Measurements from ENCODE around the gene GRAMD4.

GRAMD4 gene

GRCh38 chr22:46596819-46597218 is 23.4 kb upstream of the GRAMD4 start:
- DNase-seq (ENCODE audit: low read depth): no peak

DNA sequence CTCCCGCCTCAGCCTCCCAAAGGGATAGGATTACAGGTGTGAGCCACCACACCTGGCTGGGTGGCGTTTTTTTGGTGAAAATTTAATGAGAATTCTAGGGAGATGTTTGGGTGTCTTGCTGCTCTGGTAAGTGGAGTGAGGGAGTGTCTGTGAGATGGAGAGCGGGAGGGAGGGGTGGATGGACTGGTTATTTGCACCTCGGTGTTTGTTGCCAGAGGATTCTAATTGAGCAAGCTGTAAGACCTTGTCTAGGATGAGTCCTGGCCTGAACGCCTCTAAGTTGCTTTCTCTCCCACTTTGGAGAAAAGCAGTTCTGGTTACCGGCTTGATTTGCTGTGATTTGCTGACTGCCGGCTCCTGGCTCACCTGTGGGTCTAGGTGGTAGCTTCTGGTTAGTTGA is 22.0 kb upstream of the GRAMD4 start:
- no peak for DNase-seq (ENCODE audit: low read depth)

DNA sequence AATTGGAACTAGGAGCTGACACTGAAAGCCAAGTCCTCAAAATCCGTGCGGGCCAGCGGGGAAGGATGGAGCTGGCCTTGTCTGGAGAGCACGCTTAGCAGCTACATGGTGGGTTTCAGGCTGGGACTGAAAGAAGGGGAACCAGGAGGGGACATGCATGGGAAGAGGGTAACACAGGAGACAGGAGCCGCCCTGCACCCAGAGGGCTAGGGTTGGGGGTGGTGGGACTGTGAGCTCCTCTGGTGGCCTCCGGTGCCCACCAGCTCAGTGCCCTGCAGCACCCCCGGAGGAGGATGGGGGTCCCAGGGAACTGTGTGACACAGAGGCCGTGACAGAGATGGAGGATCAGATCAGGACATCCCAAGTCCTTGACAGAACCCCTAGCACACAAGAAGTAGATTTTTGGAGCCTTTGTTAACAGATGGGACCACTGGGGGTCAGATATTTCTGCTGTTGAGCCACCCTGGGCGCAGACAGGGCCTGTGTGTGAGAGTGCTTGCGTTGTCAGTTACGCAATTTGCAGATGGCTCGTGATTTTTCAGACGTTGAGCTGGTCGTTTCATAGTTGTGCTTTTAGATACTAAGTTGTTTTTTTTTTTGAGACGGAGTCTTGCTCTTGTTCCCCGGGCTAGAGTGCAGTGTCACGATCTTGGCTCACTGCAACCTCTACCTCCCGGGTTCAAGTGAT is 21.3 kb upstream of the GRAMD4 start:
- DNase-seq (ENCODE audit: low read depth): no peak

DNA sequence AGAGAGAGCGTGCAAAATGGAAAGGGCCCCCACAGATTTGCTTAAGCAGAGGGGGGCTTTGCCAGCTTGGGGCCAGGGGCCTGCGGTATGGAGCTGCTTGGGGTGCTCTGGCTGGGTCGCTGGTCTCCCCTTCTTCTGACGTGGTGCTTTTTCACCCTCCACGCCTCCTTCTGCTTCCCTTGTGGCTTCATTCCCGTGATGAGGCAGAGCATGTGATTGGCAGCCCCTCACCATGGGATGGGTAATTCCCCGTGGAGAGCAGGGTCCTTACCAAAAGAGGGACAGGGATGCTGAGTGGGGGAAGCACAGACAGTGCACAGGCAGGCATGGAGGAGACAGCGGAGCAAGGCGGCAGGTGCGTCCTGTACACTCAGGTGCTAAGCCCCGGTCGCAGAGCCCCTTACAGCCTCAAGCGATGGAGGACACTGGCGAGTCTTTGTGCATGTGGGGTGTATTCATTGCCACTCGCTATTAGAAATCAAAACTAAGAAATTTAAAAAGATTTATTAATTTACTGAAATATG is 19.9 kb upstream of the GRAMD4 start:
- no peak for DNase-seq (ENCODE audit: low read depth)

DNA sequence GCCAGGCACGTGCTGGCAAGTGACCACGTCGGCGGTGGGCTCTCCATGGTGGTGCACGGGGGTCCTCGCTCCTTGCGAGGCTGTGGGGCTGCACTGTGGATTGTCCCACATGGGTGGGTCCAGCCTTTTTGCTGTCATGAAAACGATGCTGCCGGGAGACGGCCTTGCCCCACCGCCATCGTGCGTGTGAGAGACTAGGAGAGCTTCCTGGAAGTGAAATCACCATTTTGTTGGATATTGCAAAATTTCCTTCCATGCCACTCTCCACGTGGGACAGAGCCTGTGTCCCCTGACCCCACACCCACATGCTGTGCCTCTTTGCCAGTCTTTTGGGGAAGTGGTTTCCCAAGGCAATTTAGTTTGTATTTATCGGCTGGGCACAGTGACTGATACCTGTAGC is 18.2 kb upstream of the GRAMD4 start:
- no peak for DNase-seq (ENCODE audit: low read depth)

DNA sequence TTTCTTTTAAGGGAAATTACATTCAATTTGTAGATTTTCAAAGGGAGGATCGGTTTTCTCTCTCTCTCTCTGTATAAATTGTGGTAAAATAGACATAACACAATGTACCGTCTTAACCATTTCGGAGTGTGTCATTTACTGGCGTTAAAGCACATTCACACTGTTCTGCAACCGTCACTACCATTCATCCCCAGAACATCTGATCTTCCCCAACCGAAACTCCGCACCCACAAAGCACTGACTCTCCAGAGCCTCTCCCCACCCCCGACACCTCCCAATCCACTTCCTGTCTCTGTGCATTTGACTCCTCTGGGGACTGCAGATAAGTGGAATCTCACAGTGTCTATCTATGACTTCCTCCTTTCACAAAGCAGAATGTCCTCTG is 15.9 kb upstream of the GRAMD4 start:
- no peak for DNase-seq (ENCODE audit: low read depth)

DNA sequence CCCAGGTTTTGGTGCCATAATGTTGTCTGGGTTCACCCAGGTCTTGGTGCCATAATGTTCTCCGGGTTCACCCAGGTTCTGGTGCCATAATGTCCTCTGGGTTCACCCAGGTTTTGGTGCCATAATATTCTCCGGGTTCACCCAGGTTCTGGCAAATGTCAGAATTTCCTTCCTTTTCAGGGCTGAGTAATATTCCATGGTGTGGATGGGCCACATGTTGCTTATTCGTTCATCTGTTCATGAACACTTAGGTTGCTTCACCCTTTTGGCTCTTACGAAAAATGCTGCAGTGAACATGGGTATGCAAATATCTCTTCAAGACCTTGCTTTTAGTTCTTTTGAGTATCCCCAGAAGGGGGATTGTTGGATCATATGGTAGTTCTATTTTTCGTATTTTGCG is 15.1 kb upstream of the GRAMD4 start:
- DNase-seq (ENCODE audit: low read depth): no peak

- no peak for DNase-seq (ENCODE audit: low read depth)
Measured at GRCh38 chr22:46606886-46607285, 13.3 kb upstream of the GRAMD4 start.

GRCh38 chr22:46607483-46608114 is 12.6 kb upstream of the GRAMD4 start:
- DNase-seq (ENCODE audit: low read depth): no peak

- DNase-seq (ENCODE audit: low read depth): no peak
Measured at GRCh38 chr22:46609175-46609690, 11.0 kb upstream of the GRAMD4 start.

- no peak for DNase-seq (ENCODE audit: low read depth)
Measured at GRCh38 chr22:46609724-46610201, 10.4 kb upstream of the GRAMD4 start.

DNA sequence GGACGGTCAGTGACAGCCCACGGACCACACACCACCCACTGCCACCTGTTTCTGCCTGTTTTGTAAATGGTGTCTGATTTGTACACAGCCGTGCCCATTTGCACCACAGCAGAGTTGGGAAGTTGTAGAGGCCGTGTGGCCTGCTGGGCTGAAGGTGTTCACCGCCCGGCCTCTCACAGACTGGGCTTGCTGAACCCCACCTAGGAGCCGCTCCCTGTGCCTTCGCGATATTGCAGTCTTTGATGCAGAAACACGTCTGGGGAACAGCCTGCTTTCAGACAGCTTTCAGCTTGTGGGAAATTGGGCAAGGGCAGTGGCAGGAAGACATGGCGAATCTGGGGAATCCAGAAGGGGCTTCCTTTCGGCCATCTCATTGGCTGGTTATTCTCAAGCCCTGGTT is 9.8 kb upstream of the GRAMD4 start:
- DNase-seq (ENCODE audit: low read depth): no peak

DNA sequence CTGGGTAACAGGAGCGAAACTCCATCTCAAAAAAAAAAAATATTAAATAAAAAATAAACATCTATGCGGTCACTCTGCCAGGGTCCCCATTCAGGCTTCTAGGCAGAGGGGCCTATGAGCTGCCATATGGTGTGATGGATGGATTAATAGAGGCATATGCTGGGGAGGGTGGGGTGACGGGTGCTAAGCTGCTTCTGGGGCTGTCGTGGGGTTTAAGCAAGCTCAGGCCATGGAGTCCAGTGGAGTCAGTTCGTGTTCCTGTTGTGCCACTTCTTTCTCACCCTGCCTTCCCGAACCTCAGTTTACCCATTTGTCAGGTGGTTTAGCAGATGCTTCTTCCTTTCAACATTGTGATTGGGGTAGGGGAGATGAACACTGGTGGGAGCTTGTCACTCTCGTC is 9.0 kb upstream of the GRAMD4 start:
- DNase-seq (ENCODE audit: low read depth): no peak

DNA sequence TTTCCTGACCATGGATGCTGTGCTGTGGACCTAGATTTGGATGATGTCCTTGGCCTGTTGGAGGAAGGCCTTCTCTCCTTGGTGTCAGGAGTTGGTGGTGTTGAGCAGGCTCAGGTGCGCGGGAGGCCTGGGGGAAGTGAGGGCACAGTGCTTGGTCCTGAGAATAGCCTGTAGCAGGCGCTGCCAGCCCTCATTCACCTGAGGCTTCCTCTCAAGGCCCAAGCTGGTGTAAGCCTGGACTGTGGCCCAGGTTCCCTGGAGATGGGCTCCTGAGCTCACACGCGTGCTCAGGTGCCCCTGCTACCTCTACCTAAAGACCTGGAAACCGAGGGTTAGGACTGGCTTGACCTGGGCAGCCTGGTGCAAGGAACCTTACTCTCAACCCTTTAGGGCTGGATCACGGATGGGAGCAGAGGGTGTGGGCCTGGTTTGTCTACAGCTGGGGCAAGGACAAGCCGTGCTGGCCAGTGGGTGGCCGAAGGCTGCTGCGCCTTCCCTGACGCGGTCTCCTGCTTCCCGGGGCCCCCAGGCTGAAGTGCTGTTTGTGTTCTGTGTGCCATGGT is 7.8 kb upstream of the GRAMD4 start:
- DNase-seq (ENCODE audit: low read depth): no peak

DNA sequence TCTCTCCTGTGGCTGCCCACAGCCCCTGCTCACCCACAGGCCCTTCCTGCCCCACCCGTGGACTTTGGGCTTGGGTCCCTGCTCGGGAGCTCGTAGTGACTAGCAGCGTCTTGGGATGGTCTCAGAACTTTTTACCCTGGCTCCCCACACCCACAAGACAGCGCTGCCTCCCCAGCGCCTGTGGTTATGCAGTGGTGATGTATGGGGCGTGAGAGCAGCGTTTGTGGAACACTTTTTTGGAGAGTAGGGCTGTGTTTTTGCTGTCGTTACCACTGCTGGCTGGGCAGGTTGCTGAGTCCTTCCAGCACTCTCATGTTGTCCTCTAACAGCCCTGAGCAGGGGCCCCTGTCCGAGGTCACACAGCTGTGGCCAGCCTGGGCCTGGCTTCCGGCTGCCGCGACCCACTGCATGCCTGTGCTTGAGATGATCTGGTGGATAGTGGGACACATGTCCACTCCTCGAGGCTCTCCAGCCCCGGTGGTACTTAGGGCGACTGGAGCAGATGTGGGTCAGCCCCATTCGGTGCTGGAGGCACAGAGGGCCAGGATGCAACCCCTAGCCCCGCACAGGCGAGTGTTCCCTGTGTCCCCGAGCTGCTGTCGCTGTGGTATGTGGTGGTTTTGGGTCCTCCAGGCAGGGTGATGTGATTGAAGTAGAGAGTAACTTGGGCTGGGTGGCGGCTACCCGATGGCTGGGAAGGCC is 7.1 kb upstream of the GRAMD4 start:
- DNase-seq (ENCODE audit: low read depth): peak; percentile 32

- no peak for DNase-seq (ENCODE audit: low read depth)
Measured at GRCh38 chr22:46613606-46614021, 6.6 kb upstream of the GRAMD4 start.

GRCh38 chr22:46614025-46614931 is 5.9 kb upstream of the GRAMD4 start:
- DNase-seq (ENCODE audit: low read depth): peak; percentile 62

DNA sequence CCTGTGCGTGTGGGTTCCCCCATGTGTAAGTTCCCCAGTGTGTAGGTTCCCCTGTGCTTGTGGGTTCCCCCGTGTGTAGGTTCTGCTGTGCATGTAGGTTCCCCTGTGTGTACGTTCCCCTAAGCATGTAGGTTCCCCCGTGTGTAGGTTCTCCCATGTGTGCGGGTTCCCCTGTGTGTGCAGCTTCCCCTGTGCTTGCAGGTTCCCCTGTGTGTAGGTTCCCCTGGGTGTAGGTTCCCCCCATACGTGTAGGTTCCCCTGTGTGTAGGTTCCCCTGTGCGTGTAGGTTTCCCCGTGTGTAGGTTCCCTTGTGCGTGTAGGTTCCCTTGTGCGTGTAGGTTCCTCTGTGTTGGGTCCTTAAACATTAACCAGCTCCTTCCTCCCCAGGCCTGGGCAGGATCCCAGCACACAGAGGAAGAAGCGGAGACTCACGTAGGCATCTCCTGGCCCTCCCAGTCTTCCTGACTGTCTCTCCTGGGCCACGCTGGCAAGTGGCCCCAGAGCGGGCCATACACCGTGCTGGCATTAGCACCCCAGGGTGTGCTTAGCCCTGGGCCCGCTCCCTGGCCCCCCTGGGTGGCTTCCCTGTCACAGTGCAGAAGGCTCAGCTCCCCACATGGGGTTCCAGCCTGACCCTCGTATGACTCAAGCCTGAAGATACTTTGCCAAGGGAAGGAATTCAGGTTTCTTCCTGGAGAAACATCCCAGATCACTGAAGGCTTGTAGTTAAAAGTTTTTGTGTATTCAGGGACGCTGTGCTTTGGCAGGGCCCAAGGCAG is 2.8 kb upstream of the GRAMD4 start:
- no peak for DNase-seq (ENCODE audit: low read depth)

DNA sequence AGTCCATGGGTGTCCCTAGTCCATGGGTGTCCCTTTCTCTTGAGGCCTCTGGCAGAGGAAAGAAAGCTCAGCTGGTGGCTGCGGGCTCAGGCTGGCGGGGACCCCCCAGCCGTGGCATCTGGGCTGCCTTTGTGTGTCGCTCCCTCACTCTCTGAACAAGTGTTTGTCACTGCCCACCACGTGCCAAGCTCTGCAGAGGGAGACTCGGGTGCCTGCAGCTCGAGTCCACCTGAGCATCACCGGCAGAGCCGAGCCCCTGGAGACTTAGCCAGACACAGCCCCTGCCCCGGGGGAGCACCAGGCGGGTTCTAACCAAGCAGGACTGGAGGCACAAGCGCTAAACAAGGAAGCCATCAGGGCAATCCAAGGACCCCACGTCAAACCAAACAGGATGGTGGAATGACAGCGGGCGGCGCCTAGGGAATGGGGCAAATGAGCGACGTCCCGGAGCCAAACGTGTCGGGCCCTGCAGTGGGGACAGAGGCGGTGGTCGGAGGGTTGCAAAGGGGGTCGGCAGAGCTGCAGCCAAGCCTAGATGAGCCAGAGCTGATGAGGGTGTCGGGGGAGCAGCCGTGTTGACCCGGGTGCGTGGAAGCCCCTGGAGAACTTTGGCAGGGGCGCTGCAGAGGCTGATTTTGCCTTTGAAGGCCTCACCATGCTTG is 2.1 kb upstream of the GRAMD4 start:
- no peak for DNase-seq (ENCODE audit: low read depth)

- DNase-seq (ENCODE audit: low read depth): no peak
Measured at GRCh38 chr22:46618667-46619066, 1.5 kb upstream of the GRAMD4 start.

Measured in activated T-cell treated with anti-CD3 and anti-CD28 coated beads for 1 hour (primary cell).